HG03520 (cell line): Measurements from ENCODE around the gene SLC9C2.
"Not testable (repeated sequence)": the region's sequence is repeated elsewhere in the genome, so short reads cannot be mapped to it uniquely, and the experiment has no call there.

Source experiments
- ATAC-seq: cut with Tn5 transposase; IDR thresholded peaks from one replicate; pipeline ENCODE4 v1.9.1; 2021; ENCODE audit warnings: mild to moderate bottlenecking, moderate library complexity; ENCODE audit not compliant: unreplicated experiment

Gene SLC9C2

DNA sequence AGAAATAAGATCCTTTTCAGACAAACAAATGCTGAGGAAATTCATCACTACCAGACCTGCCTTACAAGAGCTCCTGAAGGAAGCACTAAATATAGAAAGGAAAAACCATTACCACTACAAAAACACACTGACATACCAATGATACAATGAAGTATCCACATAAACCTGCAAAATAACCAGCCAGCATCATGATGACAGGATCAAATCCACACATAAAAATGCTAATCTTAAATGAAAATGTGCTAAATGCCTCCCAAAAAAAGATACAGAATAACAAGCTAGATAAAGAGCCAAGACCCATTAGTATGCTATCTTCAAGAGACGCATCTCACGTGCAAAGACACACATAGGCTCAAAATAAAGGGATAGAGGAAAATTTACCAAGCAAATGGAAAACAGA, 140.2 kb downstream of the SLC9C2 start:
- not testable (repeated sequence) for ATAC-seq

DNA sequence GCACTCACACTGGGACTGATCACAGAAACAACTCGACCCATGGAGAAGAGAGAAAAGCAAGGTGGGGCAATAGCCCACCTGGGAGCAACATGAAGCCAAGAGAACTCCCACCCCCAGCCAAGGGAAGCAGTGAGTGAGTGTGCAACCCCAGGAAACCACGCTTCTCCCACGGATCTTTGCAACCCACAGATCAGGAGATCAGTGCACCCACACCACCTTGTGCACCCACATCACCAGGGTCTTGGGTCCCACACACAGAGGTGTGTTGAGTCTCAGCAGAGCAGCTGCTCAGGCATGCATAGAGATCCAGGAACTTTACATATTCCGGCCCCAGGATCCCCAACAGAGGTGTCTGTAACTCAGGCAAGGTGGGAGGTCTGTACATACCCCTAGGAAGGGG, 143.0 kb downstream of the SLC9C2 start:
- no peak for ATAC-seq

DNA sequence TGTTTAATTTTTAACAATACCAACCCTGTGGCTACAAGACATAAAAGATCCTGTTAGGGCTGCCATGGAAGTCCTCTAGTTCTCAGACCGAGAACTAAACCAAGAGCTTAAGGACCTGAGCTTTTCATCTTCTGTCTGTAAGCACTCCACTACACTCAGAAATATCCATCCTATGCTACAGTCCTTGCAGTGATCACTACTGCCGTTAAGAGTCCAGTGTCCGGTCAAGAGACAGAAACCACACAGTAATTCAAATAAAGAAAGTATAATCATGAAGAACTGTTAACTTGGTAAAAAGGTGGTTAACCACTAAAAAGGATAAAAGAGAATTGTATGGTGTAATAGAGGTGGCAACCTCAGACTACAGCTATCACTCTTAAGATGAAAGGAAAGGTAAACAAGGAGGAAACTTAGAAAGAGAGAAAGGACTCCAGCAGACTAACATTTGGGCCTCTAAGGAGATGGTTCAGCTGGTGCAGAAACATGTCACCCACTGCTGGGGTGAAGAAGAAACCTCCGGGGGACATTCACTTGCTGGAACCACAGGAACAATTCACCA, 147.8 kb downstream of the SLC9C2 start:
- no peak for ATAC-seq

DNA sequence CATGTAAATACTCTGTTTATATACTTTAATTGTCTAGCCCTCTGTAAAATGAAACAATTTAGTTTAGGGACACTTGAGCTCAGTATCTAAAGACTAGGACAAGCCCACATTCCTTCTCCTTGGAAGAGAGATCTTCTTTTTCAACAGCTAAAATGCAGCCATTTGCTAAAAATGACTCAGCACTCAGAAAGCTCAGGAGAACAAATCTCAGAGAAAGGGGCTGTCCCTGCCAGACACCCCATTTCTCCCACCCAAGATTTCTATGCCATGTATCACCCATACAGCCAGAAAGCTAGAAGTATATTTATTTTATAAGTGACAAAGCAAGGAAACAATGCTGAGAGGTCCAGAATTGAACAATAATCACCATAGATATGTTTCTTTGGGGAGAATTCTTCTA, 148.9 kb downstream of the SLC9C2 start:
- no peak for ATAC-seq

DNA sequence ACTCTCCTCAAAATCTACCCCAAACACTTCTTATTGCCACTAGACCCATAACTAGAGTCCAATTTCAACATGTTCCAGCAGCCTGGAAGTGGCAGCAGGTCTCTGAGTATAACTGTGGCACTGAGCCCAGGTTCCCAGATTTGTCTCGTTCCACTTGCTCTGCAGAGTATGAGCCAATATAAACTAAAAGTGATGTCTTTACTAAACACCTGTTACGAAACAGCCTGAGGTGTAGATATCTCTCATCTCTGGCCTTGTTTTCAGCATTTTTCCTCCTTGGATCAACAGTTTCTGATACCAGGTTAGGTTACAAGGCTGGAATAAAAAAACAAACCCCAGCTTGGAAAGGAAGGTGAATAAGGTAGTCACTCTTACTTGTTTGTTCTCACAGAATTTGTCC, 150.9 kb downstream of the SLC9C2 start:
- no peak for ATAC-seq
